Epithelial cell of prostate (primary cell): ENCODE data around the gene FHAD1.

ENCODE experiments used
- DNase-seq: peaks from one replicate; pipeline ENCODE4 v3.0.0-alpha.2; 2011; ENCODE audit warnings: low read depth, low spot score
- H3K27ac ChIP-seq: fragments of 450-650 bp; 2 replicates; pipeline ENCODE4 v1.5.1; 2017; ENCODE audit warnings: mild to moderate bottlenecking

The FHAD1 gene

GRCh38 chr1:15244813-15245212 is 2.2 kb upstream of the FHAD1 start:
- no peak for DNase-seq
- no peak overlapping the region for H3K27ac ChIP-seq

- peak overlapping the region; percentile 35 for H3K27ac ChIP-seq
- DNase-seq = peak; percentile 57
These were observed 1.2 kb upstream of the FHAD1 start for GRCh38 chr1:15245593-15246360.

- H3K27ac ChIP-seq = no peak overlapping the region
- no peak for DNase-seq
These were observed 1.2 kb downstream of the FHAD1 start for GRCh38 chr1:15248216-15248615.

- no peak overlapping the region for H3K27ac ChIP-seq
- no peak for DNase-seq
These were observed 2.1 kb downstream of the FHAD1 start for GRCh38 chr1:15249081-15249480.

GRCh38 chr1:15251857-15252835 is 5.1 kb downstream of the FHAD1 start:
- no peak overlapping the region for H3K27ac ChIP-seq
- DNase-seq = no peak

GRCh38 chr1:15254559-15254958 is 7.5 kb downstream of the FHAD1 start:
- no peak overlapping the region for H3K27ac ChIP-seq

GRCh38 chr1:15255582-15256149 is 8.6 kb downstream of the FHAD1 start:
- DNase-seq = no peak
- no peak overlapping the region for H3K27ac ChIP-seq

More at GRCh38 chr1:15254559-15254958, 7.5 kb downstream of the FHAD1 start:
- DNase-seq = no peak

GRCh38 chr1:15256584-15256983 is 9.6 kb downstream of the FHAD1 start:
- H3K27ac ChIP-seq = no peak overlapping the region

GRCh38 chr1:15257309-15257708 is 10.3 kb downstream of the FHAD1 start:
- DNase-seq = no peak
- no peak overlapping the region for H3K27ac ChIP-seq

More at GRCh38 chr1:15256584-15256983, 9.6 kb downstream of the FHAD1 start:
- no peak for DNase-seq

- DNase-seq = no peak
- no peak overlapping the region for H3K27ac ChIP-seq
These were observed 12.0 kb downstream of the FHAD1 start for GRCh38 chr1:15258833-15259621.

- no peak overlapping the region for H3K27ac ChIP-seq
- DNase-seq = no peak
These were observed 12.6 kb downstream of the FHAD1 start for GRCh38 chr1:15259622-15260007.

GRCh38 chr1:15260418-15261154 is 13.6 kb downstream of the FHAD1 start:
- H3K27ac ChIP-seq = no peak overlapping the region
- DNase-seq = no peak

GRCh38 chr1:15261155-15262002 is 14.4 kb downstream of the FHAD1 start:
- no peak for DNase-seq

GRCh38 chr1:15262003-15262377 is 15.0 kb downstream of the FHAD1 start:
- H3K27ac ChIP-seq = no peak overlapping the region
- no peak for DNase-seq

More at GRCh38 chr1:15261155-15262002, 14.4 kb downstream of the FHAD1 start:
- H3K27ac ChIP-seq = no peak overlapping the region

GRCh38 chr1:15262706-15263105 is 15.7 kb downstream of the FHAD1 start:
- H3K27ac ChIP-seq = no peak overlapping the region
- no peak for DNase-seq

GRCh38 chr1:15264769-15265168 is 17.7 kb downstream of the FHAD1 start:
- H3K27ac ChIP-seq = no peak overlapping the region
- no peak for DNase-seq

- H3K27ac ChIP-seq = no peak overlapping the region
- DNase-seq = no peak
These were observed 24.2 kb downstream of the FHAD1 start for GRCh38 chr1:15271196-15271595.

GRCh38 chr1:15272009-15272781 is 25.2 kb downstream of the FHAD1 start:
- H3K27ac ChIP-seq = no peak overlapping the region
- DNase-seq = no peak
